PC-3 (cell line): ENCODE results near the gene CERS6. TPM values are rescaled to one million over a fixed set of nuclear protein-coding genes. Genes with fewer than 3 reads are reported as not detected.
A peak's percentile ranks its signal among the peaks of the same experiment; 100 is the strongest.

ENCODE experiments used
- ATAC-seq: fragments of 200-7000 bp; cut with Tn5 transposase; 2 replicates; pipeline ENCODE4 v1.9.1; 2020; ENCODE audit warnings: mild to moderate bottlenecking, moderate library complexity
- BruUV-seq: library from RNA; stranded (reverse); fragments of 400-500 nt; replicated peaks from 2 replicates; lab custom pipeline; 2021; lab: Mats Ljungman, UMichigan
- CTCF ChIA-PET: fragments of 300-600 bp; sonication (Branson Sonifier 250); formaldehyde crosslinking; loops from one replicate; lab custom pipeline; 2022; ENCODE audit warnings: antibody characterized with exemption; lab: Charles Lee
- POLR2A ChIA-PET: fragments of 300-600 bp; sonication (Branson Sonifier 250); formaldehyde crosslinking; loops from one replicate; lab custom pipeline; 2022; ENCODE audit warnings: antibody characterized with exemption; ENCODE audit not compliant: unreplicated experiment; lab: Charles Lee
- DNase-seq: peaks from one replicate; pipeline ENCODE4 v3.0.0-alpha.2; 2015
- H2AFZ ChIP-seq: fragments of 300-600 bp; sonication (generic); 2 replicates; pipeline ENCODE4 v1.6.0; 2016; ENCODE audit warnings: antibody characterized with exemption, low read length
- H3F3A ChIP-seq: fragments of 300-600 bp; sonication (generic); one replicate; pipeline ENCODE4 v1.6.0; 2017; ENCODE audit warnings: antibody characterized with exemption, low read length, control low read depth, mild to moderate bottlenecking; ENCODE audit not compliant: unreplicated experiment
- H3K27ac ChIP-seq: fragments of 300-600 bp; sonication (generic); 2 replicates; pipeline ENCODE4 v1.5.1; 2016; ENCODE audit warnings: mild to moderate bottlenecking, low read length
- H3K27me3 ChIP-seq: fragments of 300-600 bp; sonication (generic); 2 replicates; pipeline ENCODE4 v1.6.1; 2016; ENCODE audit warnings: low read length, mixed read lengths
- H3K36me3 ChIP-seq: fragments of 300-600 bp; sonication (generic); 2 replicates; pipeline ENCODE4 v1.6.1; 2016; ENCODE audit warnings: low read depth, mixed run types, low read length, mixed read lengths
- H3K4me1 ChIP-seq: fragments of 300-600 bp; sonication (generic); 2 replicates; pipeline ENCODE4 v1.5.1; 2016; ENCODE audit warnings: low read length; ENCODE audit not compliant: insufficient read depth
- H3K4me2 ChIP-seq: fragments of 300-600 bp; sonication (generic); 2 replicates; pipeline ENCODE4 v1.6.0; 2016; ENCODE audit warnings: low read length
- H3K4me3 ChIP-seq: fragments of 300-600 bp; sonication (generic); 2 replicates; pipeline ENCODE4 v1.5.1; 2016; ENCODE audit warnings: mild to moderate bottlenecking, low read length, mixed read lengths
- H3K79me2 ChIP-seq: fragments of 300-600 bp; sonication (generic); 2 replicates; pipeline ENCODE4 v1.6.1; 2017; ENCODE audit warnings: low read length, mixed read lengths
- H3K9ac ChIP-seq: fragments of 300-600 bp; sonication (generic); 2 replicates; pipeline ENCODE4 v1.6.0; 2016; ENCODE audit warnings: mild to moderate bottlenecking, low read length
- H3K9me2 ChIP-seq: fragments of 300-600 bp; sonication (generic); replicated peaks from 2 replicates; pipeline ENCODE4 v1.6.1; 2016; ENCODE audit warnings: mixed run types, low read length, mixed read lengths
- H3K9me3 ChIP-seq: fragments of 300-600 bp; sonication (generic); 2 replicates; pipeline ENCODE4 v1.6.1; 2016; ENCODE audit warnings: low read length, mixed read lengths
- H4K20me1 ChIP-seq: fragments of 300-600 bp; sonication (generic); 2 replicates; pipeline ENCODE4 v1.6.1; 2016; ENCODE audit warnings: low read length, mixed read lengths
- EZH2 ChIP-seq: fragments of 300-600 bp; sonication (generic); IDR thresholded peaks from one replicate; pipeline ENCODE4 v1.6.1; 2017; ENCODE audit warnings: antibody characterized with exemption, mild to moderate bottlenecking, low read length; ENCODE audit not compliant: unreplicated experiment
- EZH2phosphoT487 ChIP-seq: fragments of 300-600 bp; sonication (generic); IDR thresholded peaks from 2 replicates; pipeline ENCODE4 v1.6.1; 2018; ENCODE audit warnings: mild to moderate bottlenecking, antibody characterized with exemption, low read length, borderline replicate concordance
- intact Hi-C: fragments of 100-400 bp; cut with micrococcal nuclease; formaldehyde crosslinking; loops from 2 replicates; pipeline ENCODE4 v1.9.0; 2023
- total RNA-seq: library from RNA; depleted of rRNA; stranded (reverse); fragments of >200 nt; gene quantifications from 2 replicates; pipeline ENCODE4 v1.2.3, GENCODE V29; 2014
- TF ChIP-seq, protein P1 (sequence below): fragments of 300-600 bp; sonication (generic); conservative IDR thresholded peaks from 2 replicates; pipeline ENCODE4 v1.5.1; 2017; ENCODE audit warnings: antibody characterized with exemption, low read depth, mild to moderate bottlenecking, low read length

CERS6 gene
- total RNA-seq, 1 experiment from 2014 or later, result 24.2 TPM

GRCh38 chr2:168819050-168819715 is 363.1 kb downstream of the CERS6 start:
- H3K9ac ChIP-seq, result no peak overlapping the region
- no peak overlapping the region for H3K4me3 ChIP-seq
- no peak overlapping the region for H3K27ac ChIP-seq
- no peak overlapping the region for H2AFZ ChIP-seq
- no TSS peak for BruUV-seq
- H3K9me3 ChIP-seq, result no peaks in the 10 kb centered on the region
- H4K20me1 ChIP-seq, result no peaks in the 10 kb centered on the region
- ChIA-PET CTCF (no interaction called here), POLR2A (no interaction called here)
- H3K27me3 ChIP-seq, result no peaks in the 10 kb centered on the region
- no peaks in the 10 kb centered on the region for H3K36me3 ChIP-seq
- no peaks in the 10 kb centered on the region for H3F3A ChIP-seq
- no peak for DNase-seq
- H3K4me2 ChIP-seq, result no peak overlapping the region
- H3K9me2 ChIP-seq, result no peaks in the 10 kb centered on the region
- H3K79me2 ChIP-seq, result no peaks in the 10 kb centered on the region
- intact Hi-C loops, result no loop called here
- TF ChIP-seq EZH2phosphoT487, result no peak
- TF ChIP-seq, protein P1, sequence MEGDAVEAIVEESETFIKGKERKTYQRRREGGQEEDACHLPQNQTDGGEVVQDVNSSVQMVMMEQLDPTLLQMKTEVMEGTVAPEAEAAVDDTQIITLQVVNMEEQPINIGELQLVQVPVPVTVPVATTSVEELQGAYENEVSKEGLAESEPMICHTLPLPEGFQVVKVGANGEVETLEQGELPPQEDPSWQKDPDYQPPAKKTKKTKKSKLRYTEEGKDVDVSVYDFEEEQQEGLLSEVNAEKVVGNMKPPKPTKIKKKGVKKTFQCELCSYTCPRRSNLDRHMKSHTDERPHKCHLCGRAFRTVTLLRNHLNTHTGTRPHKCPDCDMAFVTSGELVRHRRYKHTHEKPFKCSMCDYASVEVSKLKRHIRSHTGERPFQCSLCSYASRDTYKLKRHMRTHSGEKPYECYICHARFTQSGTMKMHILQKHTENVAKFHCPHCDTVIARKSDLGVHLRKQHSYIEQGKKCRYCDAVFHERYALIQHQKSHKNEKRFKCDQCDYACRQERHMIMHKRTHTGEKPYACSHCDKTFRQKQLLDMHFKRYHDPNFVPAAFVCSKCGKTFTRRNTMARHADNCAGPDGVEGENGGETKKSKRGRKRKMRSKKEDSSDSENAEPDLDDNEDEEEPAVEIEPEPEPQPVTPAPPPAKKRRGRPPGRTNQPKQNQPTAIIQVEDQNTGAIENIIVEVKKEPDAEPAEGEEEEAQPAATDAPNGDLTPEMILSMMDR, result no peak
- TF ChIP-seq EZH2, result no peak
- no peak for ATAC-seq
- no peaks in the 10 kb centered on the region for H3K4me1 ChIP-seq

GRCh38 chr2:168819829-168820489 is 363.9 kb downstream of the CERS6 start:
- DNase-seq, result peak; percentile 10
- no peak overlapping the region for H2AFZ ChIP-seq
- CTCF ChIA-PET, result no interaction called here

More at GRCh38 chr2:168819829-168820489, 363.9 kb downstream of the CERS6 start:
- no peaks in the 10 kb centered on the region for H3K27me3 ChIP-seq
- no peaks in the 10 kb centered on the region for H3K4me1 ChIP-seq
- no peak overlapping the region for H3K4me3 ChIP-seq
- H3K36me3 ChIP-seq, result no peaks in the 10 kb centered on the region
- H3K27ac ChIP-seq, result no peak overlapping the region
- no peak overlapping the region for H3K9ac ChIP-seq
- no TSS peak for BruUV-seq
- POLR2A ChIA-PET, result no interaction called here
- ATAC-seq, result no peak
- no peaks in the 10 kb centered on the region for H4K20me1 ChIP-seq
- H3K4me2 ChIP-seq, result no peak overlapping the region
- H3K9me2 ChIP-seq, result no peaks in the 10 kb centered on the region
- no peaks in the 10 kb centered on the region for H3F3A ChIP-seq
- intact Hi-C loops, result no loop called here
- H3K79me2 ChIP-seq, result no peaks in the 10 kb centered on the region
- no peaks in the 10 kb centered on the region for H3K9me3 ChIP-seq
- TF ChIP-seq EZH2 (no peak), EZH2phosphoT487 (no peak)
- TF ChIP-seq, protein P1, result no peak
